Stimulated activated CD8-positive, alpha-beta memory T cell treated with anti-CD3 and anti-CD28 coated beads, Interleukin-12 subunit alpha, Interleukin-12 subunit beta, amount 100 ng/mL, for 24 hours (primary cell): ENCODE measurements around the gene FER1L5.

Experiments used
- DNase-seq: peaks from one replicate; pipeline ENCODE4 v3.0.0-alpha.2; 2020; ENCODE audit errors: extremely low read depth

FER1L5 gene

GRCh38 chr2:96695602-96696001 lies 53.0 kb downstream of the FER1L5 start:
- no peak for DNase-seq

- DNase-seq: no peak
Measured at GRCh38 chr2:96697476-96697875, 54.9 kb downstream of the FER1L5 start.

- no peak for DNase-seq
Measured at GRCh38 chr2:96698221-96698861, 55.8 kb downstream of the FER1L5 start.

GRCh38 chr2:96699021-96699420 lies 56.5 kb downstream of the FER1L5 start:
- no peak for DNase-seq

- DNase-seq: no peak
Measured at GRCh38 chr2:96699621-96700020, 57.1 kb downstream of the FER1L5 start.

- DNase-seq: no peak
Measured at GRCh38 chr2:96700086-96700485, 57.5 kb downstream of the FER1L5 start.

GRCh38 chr2:96701636-96702035 lies 59.1 kb downstream of the FER1L5 start:
- DNase-seq: no peak

GRCh38 chr2:96702098-96702785 lies 59.7 kb downstream of the FER1L5 start:
- DNase-seq: no peak

GRCh38 chr2:96703021-96703751 lies 60.6 kb downstream of the FER1L5 start:
- DNase-seq: no peak

GRCh38 chr2:96710985-96711384 lies 68.4 kb downstream of the FER1L5 start:
- no peak for DNase-seq

GRCh38 chr2:96715658-96716057 lies 73.1 kb downstream of the FER1L5 start:
- no peak for DNase-seq

GRCh38 chr2:96716388-96716787 lies 73.8 kb downstream of the FER1L5 start:
- DNase-seq: no peak

GRCh38 chr2:96726131-96726530 lies 83.6 kb downstream of the FER1L5 start:
- DNase-seq: no peak

- DNase-seq: no peak
Measured at GRCh38 chr2:96727431-96727830, 84.9 kb downstream of the FER1L5 start.

GRCh38 chr2:96729748-96730147 lies 87.2 kb downstream of the FER1L5 start:
- no peak for DNase-seq

GRCh38 chr2:96730212-96730611 lies 87.6 kb downstream of the FER1L5 start:
- DNase-seq: no peak

GRCh38 chr2:96733931-96734330 lies 91.4 kb downstream of the FER1L5 start:
- DNase-seq: no peak

GRCh38 chr2:96734880-96735583 lies 92.5 kb downstream of the FER1L5 start:
- no peak for DNase-seq

- DNase-seq: no peak
Measured at GRCh38 chr2:96737251-96737650, 94.7 kb downstream of the FER1L5 start.

- no peak for DNase-seq
Measured at GRCh38 chr2:96737831-96738230, 95.3 kb downstream of the FER1L5 start.

- DNase-seq: no peak
Measured at GRCh38 chr2:96739076-96739632, 96.6 kb downstream of the FER1L5 start.
